CD4-positive, alpha-beta T cell treated with Interleukin-17A for 4 hours (primary cell): ENCODE results near the gene TBC1D2.
"Not testable (repeated sequence)": the region's sequence is repeated elsewhere in the genome, so short reads cannot be mapped to it uniquely, and the experiment has no call there.

Experiments used
- DNase-seq: peaks from one replicate; pipeline ENCODE4 v3.0.0-alpha.2; 2020; ENCODE audit warnings: mixed read lengths

The TBC1D2 gene

DNA sequence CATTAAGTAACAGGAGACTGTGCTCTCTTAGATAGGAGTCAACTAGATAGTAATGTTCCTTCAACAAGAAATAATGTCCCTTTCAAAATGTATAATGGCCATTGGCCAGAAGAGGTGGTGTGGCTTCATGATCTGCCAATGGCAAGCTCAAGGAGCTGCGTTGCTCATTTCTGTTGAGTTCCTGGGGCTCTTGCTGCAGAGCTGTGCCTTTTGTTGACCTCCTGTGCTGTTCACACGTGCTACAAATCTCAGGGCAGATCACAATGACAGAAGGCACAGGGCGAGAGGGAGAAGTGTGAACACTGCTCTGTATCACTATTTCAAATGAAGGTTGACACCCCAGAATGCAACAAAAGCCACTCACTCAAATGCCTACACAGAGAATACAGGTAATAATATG lies 16.0 kb upstream of the TBC1D2 start:
- DNase-seq: no peak

DNA sequence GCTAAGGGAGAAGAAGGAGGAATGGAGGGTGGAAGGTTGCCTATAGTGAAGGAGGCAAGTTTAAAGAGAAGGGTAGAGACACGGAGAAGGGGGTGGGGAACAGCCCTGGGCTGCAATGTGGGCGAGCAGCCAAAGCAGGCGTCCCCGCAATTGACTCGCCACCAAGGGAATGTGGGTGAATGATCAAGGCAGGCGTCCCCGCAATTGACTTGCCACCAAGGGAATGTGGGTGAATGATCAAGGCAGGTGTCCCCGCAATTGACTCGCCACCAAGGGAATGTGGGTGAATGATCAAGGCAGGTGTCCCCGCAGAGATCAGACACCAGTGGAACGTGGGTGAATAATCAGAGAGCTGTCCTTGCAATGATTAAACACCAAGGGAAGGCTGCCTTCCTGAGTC lies 14.8 kb upstream of the TBC1D2 start:
- DNase-seq: not testable (repeated sequence)

DNA sequence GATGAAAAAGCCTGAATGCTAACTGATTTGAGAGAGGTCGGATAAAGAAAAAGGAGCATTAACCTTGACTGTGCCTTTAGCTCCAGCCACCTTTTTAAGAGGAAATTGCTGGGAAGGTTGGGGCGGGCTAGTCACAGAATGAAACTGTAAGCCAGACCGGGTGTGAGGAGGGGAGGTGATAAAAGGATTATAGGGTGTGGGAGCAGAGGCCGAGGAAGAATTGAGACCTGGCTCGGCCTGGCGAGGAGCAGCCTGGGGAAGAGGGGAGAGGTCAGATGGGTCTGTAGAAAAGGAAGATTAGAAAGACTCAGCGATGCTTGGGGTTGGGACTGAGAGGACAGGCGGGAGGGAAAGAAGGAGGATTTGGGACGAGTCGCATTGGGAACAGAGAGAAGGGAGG lies 14.2 kb upstream of the TBC1D2 start:
- DNase-seq: not testable (repeated sequence)

- DNase-seq: not testable (repeated sequence)
These were observed 12.1 kb upstream of the TBC1D2 start for GRCh38 chr9:98267556-98267955.

DNA sequence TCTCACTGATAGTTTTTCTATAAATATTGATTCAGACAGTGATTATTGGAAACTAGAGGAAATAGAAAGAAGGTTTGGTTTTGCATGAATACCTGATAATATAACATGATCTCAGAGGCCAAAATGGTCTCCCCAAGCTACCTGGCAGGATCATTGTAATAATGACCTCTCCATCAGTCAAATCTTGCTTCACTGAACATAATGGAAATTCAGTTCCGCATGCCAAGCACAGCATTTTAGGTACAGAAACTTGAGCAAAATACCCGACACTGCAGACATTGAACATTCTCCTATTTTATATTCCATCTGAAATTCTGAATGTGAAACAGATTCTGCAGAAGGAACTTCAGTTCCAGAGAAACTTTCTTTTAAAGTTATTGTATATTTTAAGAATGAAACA lies 9.1 kb upstream of the TBC1D2 start:
- DNase-seq: no peak

DNA sequence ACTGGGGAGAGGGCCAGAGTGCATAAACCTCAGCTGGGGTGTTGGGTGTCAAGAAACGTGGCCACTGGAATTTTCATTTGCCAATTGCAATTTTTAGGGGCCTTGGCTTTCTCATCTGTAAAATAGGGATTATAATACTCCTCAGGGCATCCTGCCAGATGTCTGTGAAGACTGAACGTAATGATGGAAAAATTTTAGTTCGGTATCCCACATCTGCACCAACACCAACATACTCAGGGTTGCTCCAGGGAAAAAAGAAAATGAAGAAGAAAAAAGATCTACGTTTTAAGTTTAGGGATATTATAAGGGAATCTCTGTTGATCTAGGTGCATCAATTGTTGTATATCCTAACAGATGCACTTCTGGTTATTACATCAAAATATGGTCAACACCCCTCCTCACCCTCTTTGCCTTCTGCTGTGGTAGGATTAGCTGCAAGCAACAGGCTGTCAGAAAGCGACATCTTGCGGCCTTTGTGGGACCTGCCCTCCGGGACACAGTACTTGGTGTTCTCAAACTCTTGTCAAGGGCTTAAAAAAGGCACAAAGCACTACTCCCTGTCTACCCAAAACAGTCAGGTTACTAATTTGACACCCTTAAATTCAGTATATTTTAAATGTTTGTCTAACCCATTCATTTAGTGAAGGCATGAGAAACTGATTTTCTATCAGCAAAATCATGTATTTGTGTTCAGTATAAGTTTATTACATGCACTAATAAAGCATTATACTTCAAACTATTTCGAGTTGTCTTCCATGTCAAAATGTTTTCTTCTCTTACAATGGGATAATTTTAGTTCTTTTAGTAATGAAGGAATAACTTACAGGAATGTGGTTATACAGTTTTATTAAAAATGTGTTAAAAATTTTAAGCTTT lies 8.3 kb upstream of the TBC1D2 start:
- DNase-seq: peak; percentile 87

DNA sequence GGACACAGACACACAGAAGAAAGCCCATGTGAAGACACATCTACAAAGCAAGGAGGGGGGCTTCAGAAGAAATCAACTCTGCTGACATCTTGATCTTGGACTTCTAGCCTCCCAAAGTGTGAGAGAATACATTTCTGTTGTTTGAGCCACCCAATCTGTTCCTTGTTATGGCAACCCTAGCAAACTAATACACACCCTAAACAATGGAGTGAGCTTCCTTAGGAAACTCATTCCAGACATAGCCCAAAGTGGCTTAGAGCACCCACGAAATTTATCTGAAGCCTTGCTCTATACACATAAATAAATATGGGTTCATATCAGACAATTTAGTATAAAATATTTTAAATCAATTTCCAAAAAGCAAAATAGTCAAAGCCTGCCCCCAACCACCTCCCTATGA lies 7.6 kb upstream of the TBC1D2 start:
- no peak for DNase-seq

- no peak for DNase-seq
These were observed 6.6 kb upstream of the TBC1D2 start for GRCh38 chr9:98262056-98262455.

DNA sequence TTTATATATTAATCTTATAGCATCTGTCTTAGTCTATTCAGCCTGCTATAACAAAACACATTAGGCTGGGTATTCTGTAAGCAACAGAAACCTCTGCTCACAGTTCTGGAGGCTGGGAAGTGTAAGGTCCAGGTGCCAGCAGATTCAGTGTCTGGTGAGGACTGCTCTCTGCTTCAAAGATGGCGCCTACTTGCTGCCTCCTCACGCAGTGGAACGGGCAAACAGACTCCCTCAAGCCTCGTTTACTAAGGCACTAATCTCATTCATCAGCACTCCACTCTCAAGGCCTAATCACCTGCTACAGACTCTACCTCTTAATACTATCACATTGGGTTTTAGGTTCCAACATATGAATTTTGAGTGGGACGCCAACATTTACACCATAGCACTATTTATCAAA lies 5.2 kb upstream of the TBC1D2 start:
- no peak for DNase-seq

GRCh38 chr9:98259791-98260190 lies 4.3 kb upstream of the TBC1D2 start:
- DNase-seq: no peak

- DNase-seq: peak; percentile 58
These were observed 1.3 kb upstream of the TBC1D2 start for GRCh38 chr9:98256756-98257155.

DNA sequence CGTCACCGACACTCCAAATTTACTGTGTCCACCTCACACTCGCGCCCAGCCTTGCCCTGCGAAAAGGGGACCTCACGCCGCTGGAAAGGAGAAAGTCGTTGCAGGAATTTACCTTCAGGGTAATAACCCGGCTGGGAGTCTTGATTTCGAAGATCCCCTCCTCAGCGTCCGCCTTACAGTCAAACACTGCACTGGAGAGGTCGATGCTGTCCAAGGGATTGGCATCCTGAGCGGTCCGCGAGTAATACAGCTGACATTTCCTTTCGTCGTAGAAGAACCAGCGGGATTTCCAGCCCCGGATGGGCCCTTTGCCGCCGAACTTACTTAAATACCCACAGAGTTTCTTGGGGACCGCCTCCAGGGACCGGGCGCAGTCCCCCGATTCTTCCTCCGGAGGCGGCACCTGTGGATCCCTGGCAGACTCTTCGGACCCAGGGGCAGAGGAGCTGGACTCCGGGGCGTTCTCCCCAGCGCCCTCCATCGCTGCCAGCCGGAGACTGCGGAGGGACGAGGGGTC lies 330 bp downstream of the TBC1D2 start:
- DNase-seq: no peak

- no peak for DNase-seq
These were observed 1.0 kb downstream of the TBC1D2 start for GRCh38 chr9:98254228-98255060.

GRCh38 chr9:98253565-98253964 lies 1.9 kb downstream of the TBC1D2 start:
- no peak for DNase-seq

DNA sequence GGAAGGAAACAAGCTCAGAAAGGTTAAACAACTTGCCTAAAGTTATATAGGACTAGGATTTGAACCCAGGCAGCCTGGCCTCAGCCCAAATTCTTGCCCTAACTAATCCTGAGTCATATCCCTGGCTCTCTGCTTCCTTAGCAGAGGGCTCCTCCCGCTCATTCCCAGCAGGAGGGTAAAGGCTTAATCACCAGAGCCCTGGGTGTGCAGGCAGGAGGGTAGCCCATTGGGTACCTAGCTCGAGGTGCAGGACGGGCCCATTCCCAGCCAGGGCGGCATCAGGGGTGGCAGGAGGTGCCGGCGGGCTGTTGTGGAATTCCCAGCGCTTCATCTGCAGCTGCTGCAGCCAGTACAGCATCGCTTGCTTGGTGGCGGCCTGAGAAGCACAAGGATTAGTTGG lies 3.9 kb downstream of the TBC1D2 start:
- no peak for DNase-seq

- no peak for DNase-seq
These were observed 5.7 kb downstream of the TBC1D2 start for GRCh38 chr9:98249771-98250170.

DNA sequence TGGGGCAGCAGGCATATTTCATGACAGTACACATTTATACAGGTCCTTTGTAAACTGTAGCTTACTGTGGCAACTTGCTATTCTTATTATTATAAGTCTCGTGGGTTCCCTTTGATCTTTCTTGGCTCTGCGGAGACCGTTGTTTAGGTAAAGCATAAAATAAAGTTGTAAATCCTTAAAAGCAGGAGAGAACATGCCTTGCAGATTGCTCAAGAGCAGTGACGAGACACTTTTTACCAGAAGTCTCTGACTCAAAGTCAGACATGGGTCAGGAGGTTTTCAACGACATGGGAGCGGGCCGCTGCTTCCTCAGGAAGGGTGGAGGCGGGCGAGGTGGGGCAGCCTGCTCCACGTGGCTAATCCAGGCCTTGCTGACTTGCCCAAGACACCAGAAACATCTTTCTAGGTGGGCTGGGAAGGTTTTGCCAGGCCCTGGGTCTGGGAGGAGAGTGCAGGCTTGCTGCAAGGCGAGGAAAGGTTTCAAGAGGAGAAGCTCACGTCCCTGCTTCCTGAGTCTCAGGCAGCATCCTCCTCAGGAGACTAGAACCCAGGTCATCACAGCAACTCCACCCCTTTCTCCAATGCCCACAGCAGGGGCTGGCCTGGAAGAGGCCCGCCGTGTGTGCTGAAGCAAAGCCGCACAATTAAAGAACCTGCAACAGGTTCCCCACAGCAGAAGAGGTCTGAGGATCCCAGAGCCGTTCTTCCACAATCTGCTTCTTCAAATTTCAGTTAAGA lies 6.5 kb downstream of the TBC1D2 start:
- DNase-seq: peak; percentile 24

- no peak for DNase-seq
These were observed 7.4 kb downstream of the TBC1D2 start for GRCh38 chr9:98247831-98248657.

GRCh38 chr9:98242426-98242825 lies 13.0 kb downstream of the TBC1D2 start:
- DNase-seq: no peak

DNA sequence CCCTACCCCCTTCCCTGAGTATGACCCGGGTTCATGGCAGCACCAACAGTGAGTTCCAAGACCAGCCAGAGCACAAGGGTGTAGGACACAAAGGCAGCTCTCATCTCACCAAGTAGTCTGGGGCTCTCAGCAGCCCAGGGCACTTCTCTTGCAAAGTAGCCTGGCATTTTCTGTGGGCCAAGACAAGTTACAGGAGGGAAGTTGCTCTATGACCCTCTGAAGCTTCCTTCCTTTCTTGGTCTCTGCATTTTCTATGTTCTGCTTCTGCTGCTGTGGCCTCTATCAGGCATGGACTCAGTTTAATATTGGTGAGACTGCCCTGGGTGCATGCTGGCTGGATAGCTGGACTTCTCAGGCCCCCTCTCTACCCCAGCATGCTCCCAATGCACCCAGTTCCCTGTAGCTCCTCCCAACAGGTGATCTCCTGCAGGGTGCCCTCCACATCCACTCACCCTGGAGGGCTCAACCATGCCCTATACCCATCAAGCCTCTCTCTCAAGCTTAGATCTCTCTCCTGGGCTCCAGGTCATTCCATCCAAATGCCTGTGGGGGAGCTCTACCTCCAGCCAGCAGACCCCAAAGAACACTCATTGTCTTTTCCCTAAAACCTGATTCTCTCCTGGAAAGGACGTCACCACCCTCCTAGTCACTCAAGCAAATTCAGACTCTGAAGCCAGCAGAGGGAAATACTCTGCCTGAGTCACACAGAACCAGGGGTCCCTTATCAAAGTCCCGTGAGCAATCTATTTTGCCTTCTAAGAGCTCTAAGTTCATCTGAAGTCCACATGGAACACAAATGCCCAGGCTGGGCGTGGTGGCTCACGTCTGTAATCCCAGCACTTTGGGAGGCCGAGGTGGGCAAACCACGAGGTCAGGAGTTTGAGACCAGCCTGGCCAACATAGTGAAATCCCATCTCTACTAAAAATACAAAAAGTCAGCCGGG lies 13.8 kb downstream of the TBC1D2 start:
- DNase-seq: no peak

GRCh38 chr9:98240475-98240874 lies 15.0 kb downstream of the TBC1D2 start:
- no peak for DNase-seq
